ENCODE measurements around the gene NSUN2. TPM values are rescaled to one million over a fixed set of nuclear protein-coding genes. Genes with fewer than 3 reads are reported as not detected.

NSUN2 gene
- polyA plus RNA-seq, 2 of the 4 experiments (the other 2 are of a cell fraction): 95.7 to 101 TPM

- no peak overlapping the region for H3K4me3 ChIP-seq
- 25% methylated on average over 4 of the region's 4 CpGs for WGBS (ENCODE audit: missing lambda C conversion rate)
- TF ChIP-seq KDM1A (IDR thresholded peaks at IDR 0.05; ENCODE audit: low read depth): no peak
- no peak for TF ChIP-seq ZC3H11A (IDR thresholded peaks at IDR 0.05)
- TF ChIP-seq PHF8 (IDR thresholded peaks at IDR 0.05; ENCODE audit: borderline replicate concordance, low read depth): no peak
- TF ChIP-seq USF2 (IDR thresholded peaks at IDR 0.05): no peak
- TF ChIP-seq MAFK (IDR thresholded peaks at IDR 0.05; ENCODE audit: partially characterized antibody): no peak
- TF ChIP-seq FOSB (CRISPR knock-in tag; IDR thresholded peaks at IDR 0.05): no peak
- TF ChIP-seq CBX8 (IDR thresholded peaks at IDR 0.05): no peak
- no peak for TF ChIP-seq BCL3 (IDR thresholded peaks at IDR 0.05)
- no peak for TF ChIP-seq ZFP36 (IDR thresholded peaks at IDR 0.05; ENCODE audit: borderline replicate concordance, partially characterized antibody)
- TF ChIP-seq HOXB13 (CRISPR knock-in tag; IDR thresholded peaks at IDR 0.05; ENCODE audit: low read depth): no peak
- no peak for TF ChIP-seq NFE2L2 (conservative IDR thresholded peaks at IDR 0.05; ENCODE audit: low read length)
- TF ChIP-seq FOXS1 (CRISPR knock-in tag; IDR thresholded peaks at IDR 0.05): no peak
- TF ChIP-seq RAD21 (conservative IDR thresholded peaks at IDR 0.05 in 1 of 2, IDR thresholded peaks at IDR 0.05 in 1 of 2): no peak
- no peak for TF ChIP-seq RNF2 (IDR thresholded peaks at IDR 0.05; ENCODE audit: borderline replicate concordance, low read depth)
- TF ChIP-seq CHD2 (IDR thresholded peaks at IDR 0.05; ENCODE audit: low read length, partially characterized antibody): no peak
- no peak for TF ChIP-seq MAZ (IDR thresholded peaks at IDR 0.05; ENCODE audit: borderline replicate concordance, low read depth, low read length)
- TF ChIP-seq FOSL2 (IDR thresholded peaks at IDR 0.05): no peak
- no peak for TF ChIP-seq FOSL2 (CRISPR knock-in tag; IDR thresholded peaks at IDR 0.05)
- H3K4me2 ChIP-seq: no peak overlapping the region
- DNase-seq (ENCODE audit: low read depth in 1 of 2, low spot score in 1 of 2) (no peak), ATAC-seq (no peak), FAIRE-seq (no peak)
- H3K9me3 ChIP-seq: no peaks in the 10 kb centered on the region
- ChIA-PET POLR2A (no interaction called here), CTCF (no interaction called here)
- H3K27ac ChIP-seq: no peak overlapping the region
- no peaks in the 10 kb centered on the region for H3K4me1 ChIP-seq
Observed at GRCh38 chr5:6567068-6567467, 65.8 kb downstream of the NSUN2 start.

GRCh38 chr5:6565492-6565891, 67.4 kb downstream of the NSUN2 start:
- Histone ChIP-seq H3K9me3 (peaks cover 4% of the 10 kb centered on the region; the same call in 2 of the 3 replicates), H3K4me2 (no peak overlapping the region), H3K4me1 (no peaks in the 10 kb centered on the region), H3K27ac (no peak overlapping the region), H3K4me3 (no peak overlapping the region)
- CTCF ChIA-PET: no interaction called here
- POLR2A ChIA-PET: no interaction called here
- no peak for DNase-seq (ENCODE audit: low read depth in 1 of 2, low spot score in 1 of 2)
- ATAC-seq: no peak
- no peak for TF ChIP-seq CBX8 (IDR thresholded peaks at IDR 0.05)
- TF ChIP-seq NPAS2 (CRISPR knock-in tag; IDR thresholded peaks at IDR 0.05; ENCODE audit: borderline replicate concordance): no peak
- no peak for TF ChIP-seq NFE2L2 (conservative IDR thresholded peaks at IDR 0.05; ENCODE audit: low read length)
- no peak for TF ChIP-seq RARB (CRISPR knock-in tag; IDR thresholded peaks at IDR 0.05)
- no peak for TF ChIP-seq POLR2A (IDR thresholded peaks at IDR 0.05; ENCODE audit: low read length)
- TF ChIP-seq CBX2 (IDR thresholded peaks at IDR 0.05; ENCODE audit: borderline replicate concordance, low read depth): no peak
- no peak for TF ChIP-seq E2F6 (IDR thresholded peaks at IDR 0.05; ENCODE audit: borderline replicate concordance, low read depth)
- TF ChIP-seq PHF8 (IDR thresholded peaks at IDR 0.05; ENCODE audit: borderline replicate concordance, low read depth): no peak
- no peak for TF ChIP-seq GATA3 (IDR thresholded peaks at IDR 0.05; ENCODE audit: borderline replicate concordance)
- no peak for TF ChIP-seq ZC3H11A (IDR thresholded peaks at IDR 0.05)
- no peak for TF ChIP-seq SMC3 (IDR thresholded peaks at IDR 0.05)
- TF ChIP-seq REST (IDR thresholded peaks at IDR 0.05): no peak
- no peak for TF ChIP-seq MYC (IDR thresholded peaks at IDR 0.05; ENCODE audit: borderline replicate concordance, low read length)
- TF ChIP-seq EHF (CRISPR knock-in tag; IDR thresholded peaks at IDR 0.05): no peak
- no peak for TF ChIP-seq JUN (IDR thresholded peaks at IDR 0.05)
- no peak for TF ChIP-seq HDAC2 (IDR thresholded peaks at IDR 0.05)
- no peak for TF ChIP-seq NR3C1 (IDR thresholded peaks at IDR 0.05)
- TF ChIP-seq MAFK (IDR thresholded peaks at IDR 0.05; ENCODE audit: partially characterized antibody): no peak
- TF ChIP-seq RFX5 (IDR thresholded peaks at IDR 0.05): no peak
- no peak for FAIRE-seq
- WGBS (ENCODE audit: missing lambda C conversion rate): 51% methylated on average over 3 of the region's 3 CpGs
